Epithelial cell of proximal tubule (primary cell): ENCODE data around the gene POLQ. TPM values are rescaled to one million over a fixed set of nuclear protein-coding genes. Genes with fewer than 3 reads are reported as not detected.

Source experiments
- DNase-seq: peaks from one replicate; pipeline ENCODE4 v3.0.0-alpha.2; 2011; ENCODE audit warnings: low read depth
- H3K4me3 ChIP-seq: 2 replicates; pipeline ENCODE4 v1.5.1; 2011; ENCODE audit warnings: low read depth, mild to moderate bottlenecking, low read length
- total RNA-seq: library from RNA; depleted of rRNA; stranded (reverse); fragments of >200 nt; gene quantifications from 2 replicates; pipeline ENCODE4 v1.2.3, GENCODE V29; 2015
- TF ChIP-seq, protein P1 (sequence below): conservative IDR thresholded peaks from 2 replicates; pipeline ENCODE4 v1.5.1; 2012; ENCODE audit warnings: low read depth, mild to moderate bottlenecking, low read length

Gene POLQ
- total RNA-seq, 1 donor from 2014 or later = 9.2 TPM

DNA sequence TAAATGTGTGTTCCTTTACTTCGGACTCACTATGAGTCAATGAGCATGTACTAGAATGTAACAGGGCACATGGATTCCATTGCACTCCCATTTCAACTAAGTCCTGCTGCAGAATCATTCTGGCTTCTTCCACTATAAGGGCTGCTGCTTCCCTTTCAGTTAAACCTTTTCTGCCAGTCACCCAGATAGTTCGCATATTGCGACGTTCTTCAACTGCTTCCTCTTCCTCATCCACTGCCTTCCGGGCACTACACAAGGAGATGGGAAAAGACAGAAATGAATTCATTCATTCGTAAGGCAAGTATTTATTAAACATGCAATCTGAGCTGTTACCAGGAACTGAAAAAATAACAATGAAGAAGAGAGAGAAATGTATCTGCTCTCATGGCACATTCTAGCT is 55.6 kb downstream of the POLQ start:
- no peak overlapping the region for H3K4me3 ChIP-seq
- TF ChIP-seq, protein P1, sequence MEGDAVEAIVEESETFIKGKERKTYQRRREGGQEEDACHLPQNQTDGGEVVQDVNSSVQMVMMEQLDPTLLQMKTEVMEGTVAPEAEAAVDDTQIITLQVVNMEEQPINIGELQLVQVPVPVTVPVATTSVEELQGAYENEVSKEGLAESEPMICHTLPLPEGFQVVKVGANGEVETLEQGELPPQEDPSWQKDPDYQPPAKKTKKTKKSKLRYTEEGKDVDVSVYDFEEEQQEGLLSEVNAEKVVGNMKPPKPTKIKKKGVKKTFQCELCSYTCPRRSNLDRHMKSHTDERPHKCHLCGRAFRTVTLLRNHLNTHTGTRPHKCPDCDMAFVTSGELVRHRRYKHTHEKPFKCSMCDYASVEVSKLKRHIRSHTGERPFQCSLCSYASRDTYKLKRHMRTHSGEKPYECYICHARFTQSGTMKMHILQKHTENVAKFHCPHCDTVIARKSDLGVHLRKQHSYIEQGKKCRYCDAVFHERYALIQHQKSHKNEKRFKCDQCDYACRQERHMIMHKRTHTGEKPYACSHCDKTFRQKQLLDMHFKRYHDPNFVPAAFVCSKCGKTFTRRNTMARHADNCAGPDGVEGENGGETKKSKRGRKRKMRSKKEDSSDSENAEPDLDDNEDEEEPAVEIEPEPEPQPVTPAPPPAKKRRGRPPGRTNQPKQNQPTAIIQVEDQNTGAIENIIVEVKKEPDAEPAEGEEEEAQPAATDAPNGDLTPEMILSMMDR = no peak
- no peak for DNase-seq

DNA sequence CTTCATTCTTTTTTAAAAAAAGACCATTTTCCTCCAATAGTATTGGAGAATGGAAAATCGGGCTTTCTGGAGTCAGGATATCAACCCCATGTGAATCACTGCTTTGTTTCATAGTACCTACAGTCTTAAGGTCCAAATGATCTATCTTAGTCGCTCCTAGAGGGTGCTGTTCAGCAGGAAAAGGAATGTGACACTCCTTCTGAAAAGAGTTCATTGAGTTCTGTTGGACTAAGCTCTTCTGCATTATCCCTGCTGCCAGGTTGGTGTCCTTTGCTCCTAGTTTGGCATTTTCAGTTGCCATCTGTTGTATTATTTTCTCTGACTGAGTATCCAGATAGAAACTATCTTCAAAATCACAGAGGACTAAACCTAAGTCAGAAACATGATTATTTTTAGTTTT is 57.2 kb downstream of the POLQ start:
- TF ChIP-seq, protein P1 = peak; percentile 48
- DNase-seq = no peak
- H3K4me3 ChIP-seq = no peak overlapping the region

DNA sequence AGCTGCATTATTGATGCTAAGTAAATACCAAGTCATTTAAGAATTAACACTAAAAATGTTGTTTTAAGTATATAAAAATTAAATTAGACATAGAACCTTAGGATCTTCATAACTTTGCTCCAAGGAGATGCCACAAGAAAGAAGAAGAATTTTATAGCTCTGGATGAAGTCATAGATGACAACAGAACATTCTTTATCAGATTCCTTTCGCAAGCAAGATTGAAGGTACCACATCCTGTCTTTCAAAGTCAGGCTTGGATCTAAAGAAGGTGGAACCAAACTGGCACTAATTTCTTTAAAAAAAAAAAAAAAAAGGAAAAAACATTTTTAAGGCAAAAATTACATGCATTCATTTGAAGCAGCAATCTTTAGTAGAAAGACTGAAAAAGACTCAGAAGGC is 62.5 kb downstream of the POLQ start:
- TF ChIP-seq, protein P1 = no peak
- H3K4me3 ChIP-seq = no peak overlapping the region
- DNase-seq = no peak

DNA sequence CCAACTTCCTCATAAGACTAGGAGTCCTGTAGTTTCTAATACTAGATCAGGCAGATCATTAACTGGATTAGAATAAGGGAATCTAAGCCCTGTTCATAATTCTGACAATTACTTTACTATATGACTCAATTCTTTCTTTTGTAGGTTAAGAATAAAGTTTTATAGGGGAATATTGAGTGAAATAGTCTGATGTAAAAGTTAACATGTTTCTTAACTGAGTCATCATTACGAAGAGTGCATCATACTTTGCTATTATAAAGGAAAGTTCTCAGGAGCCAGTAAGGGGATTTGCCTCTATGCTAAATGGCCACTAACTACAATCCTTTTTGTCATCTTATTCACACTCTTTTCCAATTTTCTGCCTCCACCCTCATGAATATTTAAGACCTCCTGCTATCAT is 63.1 kb downstream of the POLQ start:
- DNase-seq = no peak
- TF ChIP-seq, protein P1 = no peak
- H3K4me3 ChIP-seq = no peak overlapping the region

DNA sequence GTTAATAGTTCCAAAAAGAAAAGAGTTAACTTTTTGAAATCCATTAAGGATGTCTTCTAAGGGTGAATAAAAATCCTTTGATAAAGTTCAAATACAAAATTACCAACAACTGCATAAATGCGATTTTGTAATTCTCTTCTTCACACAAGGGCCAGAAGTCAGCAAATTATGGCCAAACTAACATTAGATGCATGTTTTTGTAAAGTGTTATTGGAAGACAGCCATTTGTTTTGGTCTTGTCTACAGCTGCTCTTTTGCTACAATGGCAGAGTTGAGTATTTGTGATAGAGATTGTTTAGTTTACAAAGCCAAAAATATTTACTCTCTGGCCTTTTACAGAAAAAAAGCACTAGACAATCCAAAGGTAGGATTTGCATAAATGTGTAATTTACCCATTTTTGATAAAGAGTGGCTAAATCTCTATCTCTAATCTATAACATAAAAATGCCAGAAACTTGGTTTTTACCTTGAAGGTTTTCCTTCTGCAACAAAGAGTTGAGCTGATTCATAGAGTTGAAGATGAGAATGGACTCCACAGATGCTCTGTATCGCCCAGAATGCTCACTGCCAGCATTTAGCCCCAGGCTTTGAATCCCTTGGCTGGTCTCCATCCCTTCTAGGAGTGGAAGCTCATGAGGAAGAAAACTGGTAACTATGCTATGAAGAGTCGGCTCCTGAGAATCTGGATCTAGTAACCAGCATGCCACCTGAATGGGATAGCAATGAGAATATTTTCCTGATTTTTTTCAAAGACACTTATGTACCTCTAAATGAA is 64.5 kb downstream of the POLQ start:
- no peak overlapping the region for H3K4me3 ChIP-seq
- TF ChIP-seq, protein P1 = no peak
- DNase-seq = no peak

DNA sequence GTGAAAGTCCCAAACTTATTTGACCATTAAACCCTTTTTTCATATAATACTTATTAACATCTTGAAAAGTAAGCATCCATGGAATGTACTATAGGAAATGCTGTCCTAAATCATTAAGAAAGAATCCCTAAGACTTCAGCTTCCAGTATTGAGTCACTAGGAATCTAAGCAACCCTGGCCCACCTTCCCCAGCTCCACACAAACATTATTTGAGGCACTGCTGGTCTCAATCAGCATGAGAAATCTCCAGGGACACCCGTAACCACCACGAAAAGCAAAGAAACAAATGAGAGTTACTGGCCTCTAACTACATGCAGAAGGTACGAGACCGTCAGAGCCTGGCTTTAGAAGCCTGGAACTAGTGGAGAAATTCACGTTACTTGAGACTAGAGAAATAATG is 68.2 kb downstream of the POLQ start:
- TF ChIP-seq, protein P1 = no peak
- DNase-seq = no peak
- no peak overlapping the region for H3K4me3 ChIP-seq

DNA sequence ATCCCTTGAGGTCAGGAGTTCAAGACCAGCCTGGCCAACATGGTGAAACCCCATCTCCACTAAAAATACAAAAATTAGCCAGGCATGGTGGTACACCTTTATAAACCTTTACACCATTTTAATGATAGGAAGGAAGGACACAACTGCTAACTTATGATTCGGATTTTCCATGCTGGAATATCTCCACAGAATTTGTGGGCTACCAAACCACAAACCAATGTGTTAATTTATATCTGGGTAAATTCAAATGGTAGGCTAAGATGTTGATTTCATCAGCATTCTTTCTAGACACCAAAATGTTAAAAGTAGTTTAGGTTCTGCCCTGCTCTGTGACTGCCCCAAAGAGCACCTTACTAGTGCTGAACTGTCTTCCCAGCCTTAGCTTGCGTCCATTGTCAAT is 72.8 kb downstream of the POLQ start:
- no peak for DNase-seq
- H3K4me3 ChIP-seq = no peak overlapping the region
- TF ChIP-seq, protein P1 = no peak
